Measurements from ENCODE around the gene GNB2.
"Not testable (repeated sequence)": the region's sequence is repeated elsewhere in the genome, so short reads cannot be mapped to it uniquely, and the experiment has no call there.

The GNB2 gene

GRCh38 chr7:100723732-100724275, 50.3 kb downstream of the GNB2 start:
- Histone ChIP-seq H3K9me3 (ENCODE audit: control insufficient read depth, insufficient read depth, low read length) (no peaks in the 10 kb centered on the region), H3K4me2 (ENCODE audit: low read length) (no peak overlapping the region), H4K20me1 (ENCODE audit: control insufficient read depth, insufficient read depth, low read depth, low read length) (no peaks in the 10 kb centered on the region), H3K79me2 (ENCODE audit: control insufficient read depth, low read length) (no peaks in the 10 kb centered on the region), H3K4me1 (ENCODE audit: control insufficient read depth, low read length) (peaks cover 6% of the 10 kb centered on the region), H3K4me3 (ENCODE audit: low read length) (no peak overlapping the region), H3K36me3 (ENCODE audit: control insufficient read depth, low read length) (no peaks in the 10 kb centered on the region), H3K27ac (ENCODE audit: low read depth, low read length) (no peak overlapping the region), H3K9me2 (replicated peaks; ENCODE audit: control insufficient read depth, low read length) (no peaks in the 10 kb centered on the region), H3F3A (ENCODE audit: control insufficient read depth, insufficient read depth) (no peaks in the 10 kb centered on the region), H3K27me3 (ENCODE audit: control insufficient read depth, low read length) (peaks cover 62% of the 10 kb centered on the region)
- TF ChIP-seq CTCF (IDR thresholded peaks at IDR 0.05; ENCODE audit: low read depth, low read length, poor library complexity, severe bottlenecking), result no peak
- TF ChIP-seq EZH2phosphoT487 (IDR thresholded peaks at IDR 0.05; ENCODE audit: borderline replicate concordance, low read length), result no peak

GRCh38 chr7:100724364-100724763, 50.8 kb downstream of the GNB2 start:
- not testable (repeated sequence) for H3K79me2 ChIP-seq (ENCODE audit: control insufficient read depth, low read length); H3K4me1 ChIP-seq (ENCODE audit: control insufficient read depth, low read length); H4K20me1 ChIP-seq (ENCODE audit: control insufficient read depth, insufficient read depth, low read depth, low read length); H3K9me2 ChIP-seq (replicated peaks; ENCODE audit: control insufficient read depth, low read length); H3K27ac ChIP-seq (ENCODE audit: low read depth, low read length); H3K4me3 ChIP-seq (ENCODE audit: low read length); H3F3A ChIP-seq (ENCODE audit: control insufficient read depth, insufficient read depth); H3K4me2 ChIP-seq (ENCODE audit: low read length); H3K36me3 ChIP-seq (ENCODE audit: control insufficient read depth, low read length); H3K9me3 ChIP-seq (ENCODE audit: control insufficient read depth, insufficient read depth, low read length)
- peaks cover 62% of the 10 kb centered on the region for H3K27me3 ChIP-seq (ENCODE audit: control insufficient read depth, low read length)

GRCh38 chr7:100726996-100727761, 53.6 kb downstream of the GNB2 start:
- no peaks in the 10 kb centered on the region for H4K20me1 ChIP-seq (ENCODE audit: control insufficient read depth, insufficient read depth, low read depth, low read length)
- H3K27ac ChIP-seq (ENCODE audit: low read depth, low read length), result no peak overlapping the region
- H3K36me3 ChIP-seq (ENCODE audit: control insufficient read depth, low read length), result no peaks in the 10 kb centered on the region
- H3F3A ChIP-seq (ENCODE audit: control insufficient read depth, insufficient read depth), result no peaks in the 10 kb centered on the region
- no peaks in the 10 kb centered on the region for H3K9me2 ChIP-seq (replicated peaks; ENCODE audit: control insufficient read depth, low read length)
- H3K79me2 ChIP-seq (ENCODE audit: control insufficient read depth, low read length), result no peaks in the 10 kb centered on the region
- TF ChIP-seq EZH2phosphoT487 (IDR thresholded peaks at IDR 0.05; ENCODE audit: borderline replicate concordance, low read length), result no peak
- H3K4me3 ChIP-seq (ENCODE audit: low read length), result no peak overlapping the region
- no peaks in the 10 kb centered on the region for H3K9me3 ChIP-seq (ENCODE audit: control insufficient read depth, insufficient read depth, low read length)
- H3K4me1 ChIP-seq (ENCODE audit: control insufficient read depth, low read length), result peaks cover 13% of the 10 kb centered on the region
- H3K4me2 ChIP-seq (ENCODE audit: low read length), result no peak overlapping the region
- H3K27me3 ChIP-seq (ENCODE audit: control insufficient read depth, low read length), result peaks cover 45% of the 10 kb centered on the region

- Histone ChIP-seq H3K9me3 (ENCODE audit: control insufficient read depth, insufficient read depth, low read length) (no peaks in the 10 kb centered on the region), H3K9me2 (replicated peaks; ENCODE audit: control insufficient read depth, low read length) (no peaks in the 10 kb centered on the region), H3F3A (ENCODE audit: control insufficient read depth, insufficient read depth) (no peaks in the 10 kb centered on the region), H3K4me3 (ENCODE audit: low read length) (no peak overlapping the region), H3K27me3 (ENCODE audit: control insufficient read depth, low read length) (peaks cover 41% of the 10 kb centered on the region), H3K79me2 (ENCODE audit: control insufficient read depth, low read length) (no peaks in the 10 kb centered on the region), H3K27ac (ENCODE audit: low read depth, low read length) (no peak overlapping the region), H3K4me1 (ENCODE audit: control insufficient read depth, low read length) (peaks cover 24% of the 10 kb centered on the region), H3K36me3 (ENCODE audit: control insufficient read depth, low read length) (no peaks in the 10 kb centered on the region), H4K20me1 (ENCODE audit: control insufficient read depth, insufficient read depth, low read depth, low read length) (no peaks in the 10 kb centered on the region), H3K4me2 (ENCODE audit: low read length) (no peak overlapping the region)
- no peak for TF ChIP-seq CTCF (IDR thresholded peaks at IDR 0.05; ENCODE audit: low read depth, low read length, poor library complexity, severe bottlenecking)
- no peak for TF ChIP-seq EZH2phosphoT487 (IDR thresholded peaks at IDR 0.05; ENCODE audit: borderline replicate concordance, low read length)
Observed at GRCh38 chr7:100728196-100728595, 54.7 kb downstream of the GNB2 start.
